Esophagus squamous epithelium (tissue), 5 donors: ENCODE data around the gene NSRP1. TPM values are rescaled to one million over a fixed set of nuclear protein-coding genes. Genes with fewer than 3 reads are reported as not detected.
"Not testable (repeated sequence)": the region's sequence is repeated elsewhere in the genome, so short reads cannot be mapped to it uniquely, and the experiment has no call there.

Experiments used
- DNase-seq: peaks from one replicate; lab custom pipeline; 2025; lab: John Stamatoyannopoulos, UW
- H3K27ac ChIP-seq, 4 donors: fragments of 200-600 bp; sonication (generic); one replicate each; pipeline ENCODE4 v1.5.1; 2016 to 2019; ENCODE audit warnings: mild to moderate bottlenecking in 1 of 4
- H3K27me3 ChIP-seq, 4 donors: fragments of 200-600 bp; sonication (generic); 1 replicate in 3 of 4; 2 replicates in 1 of 4; pipeline versions ENCODE4 v1.5.1 to v1.6.0; 2017 to 2021; ENCODE audit warnings: antibody characterized with exemption in 1 of 4
- H3K36me3 ChIP-seq, 3 donors: fragments of 200-600 bp; sonication (generic); one replicate each; pipeline ENCODE4 v1.5.1; 2016 to 2019
- H3K4me1 ChIP-seq, 3 donors: fragments of 200-600 bp; sonication (generic); one replicate each; pipeline ENCODE4 v1.5.1; 2017 to 2019
- H3K4me3 ChIP-seq, 4 donors: fragments of 200-600 bp; sonication (generic); 1 replicate in 3 of 4; 2 replicates in 1 of 4; pipeline ENCODE4 v1.5.1; 2016 to 2019; ENCODE audit warnings: mild to moderate bottlenecking in 2 of 4, moderate library complexity in 1 of 4
- H3K9me3 ChIP-seq, 3 donors: fragments of 200-600 bp; sonication (generic); one replicate each; pipeline ENCODE4 v1.5.1; 2016 to 2019
- POLR2A ChIP-seq, 4 donors: fragments of 450-650 bp; IDR thresholded peaks; one replicate each; pipeline ENCODE4 v1.6.1; 2017; ENCODE audit warnings: antibody characterized with exemption in 4 of 4, mild to moderate bottlenecking in 4 of 4, moderate library complexity in 3 of 4
- WGBS, 2 donors: methylation state at CpG; one replicate each; pipeline ENCODE4 v1.1.5; 2018; 5-methylcytosine and 5-hydroxymethylcytosine counted together
- intact Hi-C: fragments of 100-400 bp; cut with DNase I; formaldehyde crosslinking; loops from one replicate; pipeline ENCODE4 v1.15.0; 2022
- total RNA-seq, 4 donors: library from RNA; depleted of rRNA; stranded (reverse); fragments of >200 nt; gene quantifications; one replicate each; pipeline ENCODE4 v1.1.0, GENCODE V29; 2016
- TF ChIP-seq, protein P1 (sequence below), 6 experiments: fragments of 450-650 bp in 4 of 6; fragments of 200-600 bp in 2 of 6; sonication (generic) in 2 of 6; IDR thresholded peaks; one replicate each; pipeline ENCODE4 v1.5.1; 2016 to 2019; ENCODE audit warnings: antibody characterized with exemption in 6 of 6, mild to moderate bottlenecking in 4 of 6, moderate library complexity in 4 of 6
- donor health status: DM: yes; HTN: yes; CAD: no.

The NSRP1 gene
- total RNA-seq, 4 donors from 2014 or later = 12.9 to 28.6 (median 21.8) TPM

DNA sequence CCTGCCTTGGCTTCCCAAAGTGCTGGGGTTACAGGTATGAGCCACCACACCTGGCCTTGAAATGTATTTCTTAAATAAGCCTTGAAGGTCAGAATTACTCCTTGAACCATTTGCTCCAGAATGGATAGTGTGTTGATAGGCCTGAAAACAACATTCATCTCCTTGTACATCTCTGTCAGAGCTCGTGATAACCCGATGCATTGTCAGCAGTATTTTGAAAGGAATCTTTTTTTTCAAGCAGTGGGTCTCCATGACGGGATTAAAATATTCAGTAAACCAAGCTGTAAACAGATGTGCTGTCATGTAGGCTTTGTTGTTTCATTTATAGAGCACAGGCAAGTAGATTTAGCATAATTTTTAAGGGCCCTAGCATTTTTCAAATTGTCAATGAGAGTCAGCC lies 16.6 kb downstream of the NSRP1 start:
- Histone ChIP-seq H3K36me3 (peaks cover 0 to 62% (median 3%) of the 10 kb centered on the region in 3 donors), H3K27me3 (no peaks in the 10 kb centered on the region), H3K27ac (no peak overlapping the region), H3K4me3 (no peak overlapping the region), H3K4me1 (peaks cover 0 to 12% (median 0%) of the 10 kb centered on the region in 3 donors), H3K9me3 (no peaks in the 10 kb centered on the region)
- intact Hi-C loops = no loop called here
- TF ChIP-seq POLR2A (IDR thresholded peaks at IDR 0.05) = no peak
- DNase-seq = no peak
- 91 to 93% methylated on average over 3 of the region's 3 CpGs for WGBS, 2 donors

DNA sequence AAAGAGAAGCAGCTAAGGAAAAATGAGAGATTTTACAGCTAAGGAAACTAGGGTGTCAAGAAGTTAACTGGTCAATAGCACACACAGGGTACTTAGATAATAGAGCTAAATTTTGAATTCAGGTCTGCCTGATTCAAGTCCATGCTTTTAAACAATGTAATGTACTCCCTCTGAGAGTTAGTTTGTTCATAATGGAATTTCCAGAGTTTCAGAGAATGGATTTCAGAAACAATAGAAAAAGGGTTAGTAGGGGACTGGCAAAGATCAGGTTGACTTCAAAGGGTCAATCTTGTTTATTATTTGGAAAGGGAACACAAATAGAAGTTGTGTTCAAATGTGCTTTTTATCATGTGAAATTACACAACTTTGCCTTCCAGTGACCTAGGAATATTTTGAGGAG lies 17.9 kb downstream of the NSRP1 start:
- no peak overlapping the region for H3K4me3 ChIP-seq
- intact Hi-C loops = no loop called here
- no peaks in the 10 kb centered on the region for H3K9me3 ChIP-seq
- peaks cover 0 to 52% (median 0%) of the 10 kb centered on the region in 3 donors for H3K36me3 ChIP-seq
- DNase-seq = no peak
- no peaks in the 10 kb centered on the region for H3K27me3 ChIP-seq
- peaks cover 0 to 13% (median 0%) of the 10 kb centered on the region in 3 donors for H3K4me1 ChIP-seq
- TF ChIP-seq, protein P1, sequence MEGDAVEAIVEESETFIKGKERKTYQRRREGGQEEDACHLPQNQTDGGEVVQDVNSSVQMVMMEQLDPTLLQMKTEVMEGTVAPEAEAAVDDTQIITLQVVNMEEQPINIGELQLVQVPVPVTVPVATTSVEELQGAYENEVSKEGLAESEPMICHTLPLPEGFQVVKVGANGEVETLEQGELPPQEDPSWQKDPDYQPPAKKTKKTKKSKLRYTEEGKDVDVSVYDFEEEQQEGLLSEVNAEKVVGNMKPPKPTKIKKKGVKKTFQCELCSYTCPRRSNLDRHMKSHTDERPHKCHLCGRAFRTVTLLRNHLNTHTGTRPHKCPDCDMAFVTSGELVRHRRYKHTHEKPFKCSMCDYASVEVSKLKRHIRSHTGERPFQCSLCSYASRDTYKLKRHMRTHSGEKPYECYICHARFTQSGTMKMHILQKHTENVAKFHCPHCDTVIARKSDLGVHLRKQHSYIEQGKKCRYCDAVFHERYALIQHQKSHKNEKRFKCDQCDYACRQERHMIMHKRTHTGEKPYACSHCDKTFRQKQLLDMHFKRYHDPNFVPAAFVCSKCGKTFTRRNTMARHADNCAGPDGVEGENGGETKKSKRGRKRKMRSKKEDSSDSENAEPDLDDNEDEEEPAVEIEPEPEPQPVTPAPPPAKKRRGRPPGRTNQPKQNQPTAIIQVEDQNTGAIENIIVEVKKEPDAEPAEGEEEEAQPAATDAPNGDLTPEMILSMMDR (IDR thresholded peaks at IDR 0.05) = no peak
- no peak for TF ChIP-seq POLR2A (IDR thresholded peaks at IDR 0.05)
- H3K27ac ChIP-seq = no peak overlapping the region

DNA sequence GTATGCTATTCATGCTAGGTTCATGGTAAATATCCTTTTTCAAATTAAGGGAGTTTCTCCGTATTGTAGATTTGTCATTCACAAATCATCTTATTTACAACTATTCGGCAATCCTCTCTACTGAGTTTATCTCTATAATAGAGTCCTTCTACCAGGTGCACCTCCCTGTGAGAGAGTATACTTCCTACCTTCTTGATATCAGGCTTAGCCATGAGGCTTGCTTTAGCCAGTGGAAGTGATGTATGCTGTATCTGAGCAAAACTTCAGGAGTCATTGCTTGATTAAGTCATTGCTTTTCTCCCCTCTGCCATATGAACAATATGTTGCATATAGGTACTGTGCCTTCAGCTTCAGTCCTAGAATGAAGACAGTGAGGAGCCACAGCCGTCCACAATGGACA lies 20.5 kb downstream of the NSRP1 start:
- TF ChIP-seq, protein P1 (IDR thresholded peaks at IDR 0.05) = no peak
- Histone ChIP-seq H3K27me3 (no peaks in the 10 kb centered on the region), H3K4me1 (peaks cover 0 to 13% (median 0%) of the 10 kb centered on the region in 3 donors), H3K9me3 (no peaks in the 10 kb centered on the region), H3K4me3 (no peak overlapping the region), H3K36me3 (peaks cover 0 to 34% (median 0%) of the 10 kb centered on the region in 3 donors), H3K27ac (no peak overlapping the region)
- WGBS, 2 donors = 82 to 86% methylated on average over 3 of the region's 3 CpGs
- DNase-seq = no peak
- intact Hi-C loops = no loop called here

DNA sequence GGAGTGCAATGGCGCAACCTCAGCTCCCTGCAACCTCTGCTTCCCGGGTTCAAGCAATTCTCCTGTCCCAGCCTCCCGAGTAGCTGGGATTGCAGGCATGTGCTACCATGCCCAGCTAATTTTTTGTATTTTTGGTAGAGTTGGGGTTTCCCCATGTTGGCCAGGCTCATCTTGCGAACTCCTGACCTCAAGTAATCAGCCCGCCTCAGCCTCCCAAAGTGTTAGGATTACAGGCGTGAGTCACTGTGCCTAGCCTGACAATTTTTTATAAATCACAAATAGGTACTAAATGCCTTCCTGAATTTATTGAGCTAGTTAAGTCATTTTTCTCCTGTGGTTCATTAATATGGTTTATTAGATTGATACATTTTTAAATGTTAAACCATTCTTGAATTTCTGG lies 31.2 kb downstream of the NSRP1 start:
- H3K4me3 ChIP-seq, DNase-seq, intact Hi-C loops, H3K27me3 ChIP-seq, H3K9me3 ChIP-seq, H3K36me3 ChIP-seq: not testable (repeated sequence)
- WGBS, 2 donors = 51 to 52% methylated on average over 6 of the region's 6 CpGs
- Histone ChIP-seq H3K27ac (peak overlapping the region in 2 of 4 donors; percentile 50 to 60), H3K4me1 (peaks cover 9 to 41% (median 22%) of the 10 kb centered on the region in 3 donors)

DNA sequence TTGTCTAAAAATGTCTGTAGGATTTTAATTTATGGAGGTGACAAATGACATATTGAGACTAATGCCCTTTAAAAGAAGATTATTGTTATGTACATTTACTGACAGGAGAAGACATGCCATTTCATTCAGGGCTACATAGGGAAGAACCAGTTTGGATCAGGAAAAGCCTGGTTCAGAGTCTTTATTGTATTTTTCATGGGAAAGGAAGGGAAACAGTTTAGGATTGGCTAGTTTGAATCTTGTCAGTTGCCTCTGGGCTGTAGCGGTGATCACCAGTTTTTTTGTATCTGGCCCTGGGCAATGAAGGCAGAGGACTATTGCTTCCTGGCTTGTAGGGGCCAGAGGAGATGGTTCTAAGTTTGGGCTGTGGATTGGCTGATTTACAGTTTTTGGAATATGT lies 31.8 kb downstream of the NSRP1 start:
- WGBS, 2 donors = 47 to 62% methylated on average over 1 of the region's 1 CpG
- no peak for TF ChIP-seq POLR2A (IDR thresholded peaks at IDR 0.05)
- TF ChIP-seq, protein P1 (IDR thresholded peaks at IDR 0.05) = no peak
- peak overlapping the region in 2 of 4 donors; percentile 50 to 60 for H3K27ac ChIP-seq

DNA sequence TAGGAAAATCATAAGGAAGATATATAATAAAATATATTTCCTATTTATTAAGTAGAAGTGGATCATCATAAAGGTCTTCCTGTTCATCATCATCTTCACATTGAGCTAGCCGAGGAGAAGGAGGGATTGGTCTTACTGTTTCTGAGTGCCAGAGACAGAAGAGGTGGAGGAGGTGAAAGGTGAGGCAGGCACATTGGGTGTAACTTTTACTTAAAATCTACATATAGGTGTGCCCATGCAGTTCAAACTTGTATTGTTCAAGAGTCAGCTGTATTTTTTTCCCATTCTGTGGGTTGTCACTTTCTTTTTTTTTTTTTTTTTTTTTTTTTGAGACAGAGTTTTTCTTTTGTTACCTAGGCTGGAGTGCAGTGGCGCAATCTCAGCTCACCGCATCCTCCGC lies 34.9 kb downstream of the NSRP1 start:
- H3K4me3 ChIP-seq = no peak overlapping the region
- TF ChIP-seq POLR2A (IDR thresholded peaks at IDR 0.05) = no peak
- H3K27ac ChIP-seq = peak overlapping the region in 1 of 4 donors; percentile 33
- WGBS, 2 donors = 80 to 83% methylated on average over 1 to 3 of the region's 4 CpGs
- H3K4me1 ChIP-seq = peaks cover 9 to 40% (median 21%) of the 10 kb centered on the region in 3 donors
- no peaks in the 10 kb centered on the region for H3K9me3 ChIP-seq
- no peaks in the 10 kb centered on the region for H3K27me3 ChIP-seq
- H3K36me3 ChIP-seq = peaks cover 0 to 12% (median 0%) of the 10 kb centered on the region in 3 donors
- intact Hi-C loops = no loop called here
- no peak for DNase-seq

More for the DNA sequence above, 31.8 kb downstream of the NSRP1 start:
- intact Hi-C loops = no loop called here
- Histone ChIP-seq H3K36me3 (peaks cover 0 to 8% (median 0%) of the 10 kb centered on the region in 3 donors), H3K27me3 (no peaks in the 10 kb centered on the region), H3K4me3 (no peak overlapping the region), H3K4me1 (peaks cover 9 to 41% (median 22%) of the 10 kb centered on the region in 3 donors), H3K9me3 (no peaks in the 10 kb centered on the region)
- DNase-seq = no peak

DNA sequence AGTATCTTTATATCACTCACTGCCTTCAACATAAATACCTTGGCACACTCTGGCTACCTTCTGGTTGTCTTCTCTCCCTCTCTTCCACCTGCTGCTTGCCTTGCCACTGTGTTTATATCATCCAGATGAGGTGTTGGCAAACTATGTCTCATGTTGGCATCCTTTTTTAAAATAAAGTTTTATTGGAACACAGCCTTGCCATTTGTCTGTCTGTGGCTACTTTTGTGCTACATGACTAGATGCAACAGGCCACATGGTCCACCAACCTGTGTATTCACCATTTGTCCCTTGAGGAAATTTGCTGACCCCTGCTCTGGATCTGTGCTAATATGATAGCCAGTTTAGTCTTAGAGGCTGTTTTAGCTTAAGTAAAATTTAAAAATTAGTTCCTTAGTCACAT lies 36.8 kb downstream of the NSRP1 start:
- peaks cover 0 to 18% (median 0%) of the 10 kb centered on the region in 3 donors for H3K36me3 ChIP-seq
- no peaks in the 10 kb centered on the region for H3K9me3 ChIP-seq
- peaks cover 0 to 21% (median 6%) of the 10 kb centered on the region in 3 donors for H3K4me1 ChIP-seq
- no peak overlapping the region for H3K27ac ChIP-seq
- intact Hi-C loops = no loop called here
- TF ChIP-seq, protein P1 (IDR thresholded peaks at IDR 0.05) = no peak
- no peak for TF ChIP-seq POLR2A (IDR thresholded peaks at IDR 0.05)
- no peak overlapping the region for H3K4me3 ChIP-seq
- no peak for DNase-seq
- no peaks in the 10 kb centered on the region for H3K27me3 ChIP-seq
